Measurements from ENCODE around the gene MYOF.
"Not testable (repeated sequence)": the region's sequence is repeated elsewhere in the genome, so short reads cannot be mapped to it uniquely, and the experiment has no call there.

MYOF gene

GRCh38 chr10:93481637-93482144 is 443 bp downstream of the MYOF start:
- no peak for DNase-seq

DNA sequence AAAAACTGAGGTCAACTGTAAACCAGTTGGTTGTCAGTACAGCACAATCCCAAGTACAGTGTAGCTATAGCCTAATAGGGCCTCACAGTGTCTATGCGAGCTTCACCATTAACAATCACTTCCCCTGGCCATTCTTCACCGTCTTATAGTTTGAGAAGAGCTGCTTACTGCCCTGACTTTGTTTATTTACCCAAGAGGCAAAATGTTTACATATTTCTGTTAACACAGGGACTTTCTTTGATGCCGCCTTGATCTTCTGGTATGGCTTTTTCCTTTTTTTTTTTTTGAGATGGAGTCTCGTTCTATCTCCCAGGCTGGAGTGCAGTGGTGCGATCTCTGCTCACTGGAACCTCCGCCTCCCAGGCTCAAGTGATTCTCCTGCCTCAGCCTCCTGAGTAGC is 3.3 kb downstream of the MYOF start:
- DNase-seq, result no peak

- DNase-seq, result no peak
These were observed 5.4 kb downstream of the MYOF start for GRCh38 chr10:93476756-93477155.

- no peak for DNase-seq
These were observed 6.3 kb downstream of the MYOF start for GRCh38 chr10:93475871-93476270.

- no peak for DNase-seq
These were observed 6.9 kb downstream of the MYOF start for GRCh38 chr10:93475227-93475626.

GRCh38 chr10:93473804-93474472 is 8.2 kb downstream of the MYOF start:
- DNase-seq, result no peak

DNA sequence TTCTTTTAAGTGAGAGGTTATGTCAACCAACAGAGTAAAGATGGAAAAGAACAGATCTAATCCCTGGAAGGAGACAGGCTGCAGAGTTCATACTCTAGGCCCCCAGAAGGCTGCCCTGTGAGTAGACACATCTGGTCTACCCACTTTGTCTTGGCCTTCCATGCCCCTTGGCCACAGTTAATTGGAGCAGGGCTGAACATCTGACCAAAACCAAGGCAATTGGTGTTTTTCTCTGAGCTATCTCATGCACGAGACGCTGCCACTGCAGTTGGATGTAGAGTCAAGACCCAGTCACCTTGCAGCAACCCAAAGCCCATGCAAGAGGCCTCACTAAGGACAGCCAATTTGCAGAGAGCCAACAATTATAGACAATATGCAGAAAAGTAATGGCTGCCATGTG is 9.0 kb downstream of the MYOF start:
- no peak for DNase-seq

GRCh38 chr10:93471110-93471651 is 11.0 kb downstream of the MYOF start:
- DNase-seq, result no peak

GRCh38 chr10:93469454-93469853 is 12.7 kb downstream of the MYOF start:
- no peak for DNase-seq

DNA sequence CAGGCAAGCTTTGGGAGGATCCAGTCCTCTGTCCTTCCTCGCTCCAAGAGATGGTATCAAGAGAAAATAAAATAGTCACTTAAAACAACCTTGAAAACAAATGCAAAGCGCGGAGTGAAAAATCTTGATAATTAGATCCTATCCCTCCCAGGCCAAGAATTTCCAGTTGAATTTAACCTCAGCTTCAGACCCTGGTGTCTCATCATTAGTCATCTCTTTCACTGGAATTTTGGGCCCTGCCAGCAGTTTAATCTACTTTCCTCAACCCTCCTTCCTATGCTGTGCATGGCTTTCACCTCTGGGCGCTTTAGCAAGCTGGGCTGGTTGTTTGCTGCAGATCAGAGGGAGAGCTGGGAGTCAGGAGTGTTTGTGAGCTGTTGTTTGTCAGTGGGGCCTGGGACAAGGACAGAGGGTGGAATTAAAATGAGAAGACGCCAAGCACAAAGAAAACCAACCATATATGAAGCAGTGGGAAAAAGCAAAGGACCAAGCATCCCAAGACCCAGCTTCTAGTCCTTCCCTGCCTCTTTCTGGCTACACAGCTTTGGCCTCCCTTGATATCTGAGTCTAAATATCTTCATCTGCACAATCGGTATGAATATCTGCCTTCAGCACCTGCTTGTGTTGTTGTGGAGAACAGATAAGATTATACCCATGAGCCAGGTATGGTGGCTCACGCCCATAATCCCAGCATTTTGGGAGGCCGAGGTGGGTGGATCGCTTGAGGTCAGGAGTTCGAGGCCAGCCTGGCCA is 13.5 kb downstream of the MYOF start:
- DNase-seq, result no peak

- DNase-seq, result not testable (repeated sequence)
These were observed 14.5 kb downstream of the MYOF start for GRCh38 chr10:93467635-93468034.

- DNase-seq, result no peak
These were observed 16.1 kb downstream of the MYOF start for GRCh38 chr10:93465806-93466675.

DNA sequence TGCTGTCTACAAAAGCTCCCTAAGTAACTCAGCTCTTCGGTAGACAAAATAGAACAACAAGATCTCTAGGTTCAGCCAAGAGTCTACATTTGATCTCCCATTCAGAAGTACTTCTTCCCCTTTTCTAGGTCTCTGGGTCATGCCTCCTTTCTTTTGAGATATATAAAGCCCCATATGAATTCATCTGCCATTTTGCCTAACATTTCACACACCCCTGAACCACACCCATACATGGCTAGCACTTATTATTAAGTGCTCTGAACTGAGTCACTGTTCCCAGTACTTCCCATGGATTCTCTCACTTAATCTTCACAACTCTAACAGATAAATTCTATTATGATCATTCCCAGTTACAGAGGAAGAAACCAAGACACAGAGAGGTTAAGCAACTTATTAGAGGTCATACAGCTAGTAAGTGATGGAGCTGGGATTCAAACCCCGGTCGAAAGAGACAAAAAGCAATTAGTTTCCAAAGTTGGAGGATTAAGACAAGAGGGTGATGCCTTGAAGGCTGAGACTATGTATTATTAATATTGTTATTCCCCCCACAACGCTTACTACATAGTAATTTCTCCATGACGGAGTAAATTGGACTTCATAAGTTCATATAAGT is 17.3 kb downstream of the MYOF start:
- DNase-seq, result no peak

- no peak for DNase-seq
These were observed 18.2 kb downstream of the MYOF start for GRCh38 chr10:93463723-93464476.

DNA sequence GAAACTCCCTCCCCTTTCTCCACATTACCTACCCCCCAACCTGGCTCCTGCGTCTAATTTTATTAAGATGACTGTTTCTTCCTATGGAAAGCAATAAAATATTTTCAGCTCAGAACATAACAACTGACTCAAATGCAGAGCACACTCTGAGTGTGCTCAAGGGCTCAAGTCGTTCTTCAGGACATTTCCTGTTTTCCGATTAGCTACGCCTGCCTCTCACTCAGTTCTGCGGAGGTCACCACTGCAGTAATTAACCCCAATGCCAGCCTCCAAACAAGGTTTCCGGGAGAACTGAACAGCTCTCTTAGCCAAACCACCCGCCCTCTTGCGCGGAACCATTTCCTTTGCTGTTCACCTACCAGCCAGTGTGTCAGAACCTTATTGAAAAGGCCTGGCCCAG is 19.3 kb downstream of the MYOF start:
- DNase-seq, result no peak

- no peak for DNase-seq
These were observed 19.8 kb downstream of the MYOF start for GRCh38 chr10:93462371-93462770.

GRCh38 chr10:93461807-93462178 is 20.3 kb downstream of the MYOF start:
- DNase-seq, result no peak

DNA sequence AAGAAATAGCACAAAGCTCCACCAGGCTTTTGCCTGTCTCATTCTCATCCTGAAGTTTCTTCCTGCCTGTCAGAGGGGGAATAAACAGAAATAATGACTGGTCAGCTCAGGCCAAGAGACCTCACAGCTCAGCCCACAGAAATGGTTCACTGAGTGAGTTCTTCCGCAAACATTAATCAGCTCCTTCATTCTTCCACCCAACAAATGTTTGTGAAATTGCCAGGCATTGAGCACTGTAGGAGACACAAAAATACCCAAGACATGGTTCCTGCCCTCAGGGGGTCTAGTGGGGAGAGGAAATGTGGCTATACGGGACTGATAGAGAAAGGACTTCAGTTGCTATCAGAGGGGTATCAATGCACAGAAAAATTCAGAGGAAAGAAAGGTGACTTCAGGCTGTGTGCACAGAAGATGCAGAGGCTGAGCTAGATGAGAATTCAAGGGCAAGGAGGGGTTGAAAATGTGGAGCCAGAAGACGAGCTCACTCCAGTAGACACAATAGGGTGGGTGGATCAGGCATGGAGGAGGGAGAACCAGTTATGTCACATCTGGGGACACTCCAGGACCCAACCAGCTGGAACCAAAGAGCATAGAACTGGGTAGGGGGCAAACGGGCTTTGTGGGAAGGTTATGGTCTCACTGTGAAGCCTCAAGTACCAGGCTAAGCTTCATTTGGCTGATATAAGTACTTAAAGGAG is 20.9 kb downstream of the MYOF start:
- DNase-seq, result no peak

DNA sequence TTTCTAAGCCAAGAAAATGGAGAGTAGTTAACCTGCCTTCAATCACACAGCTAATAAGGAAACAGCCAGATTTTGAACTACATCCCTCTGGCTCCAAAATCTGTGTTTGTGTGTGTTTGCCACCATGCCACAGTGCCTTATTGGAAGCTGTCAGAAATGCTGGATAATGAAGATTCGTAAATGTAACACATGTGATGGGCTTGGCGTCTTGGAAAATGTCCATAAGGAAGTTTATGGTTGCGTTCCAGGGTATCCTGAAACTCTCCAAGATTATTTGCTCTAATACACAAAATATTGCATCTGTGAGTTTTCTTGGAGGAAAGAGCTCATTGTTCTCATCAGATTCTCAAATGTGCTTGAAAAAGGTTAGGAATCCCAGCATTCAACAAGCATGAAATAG is 22.7 kb downstream of the MYOF start:
- no peak for DNase-seq

GRCh38 chr10:93458821-93459257 is 23.3 kb downstream of the MYOF start:
- no peak for DNase-seq

- no peak for DNase-seq
These were observed 24.6 kb downstream of the MYOF start for GRCh38 chr10:93457511-93457910.

Measured in activated gamma-delta T cell treated with Interleukin-2 at 50 U/mL for 16 hours (primary cell).